Middle frontal gyrus (tissue), 1 donor: ENCODE measurements around the gene ARRB1.
"Not testable (repeated sequence)": the region's sequence is repeated elsewhere in the genome, so short reads cannot be mapped to it uniquely, and the experiment has no call there.

Source experiments
- DNase-seq: peaks from one replicate; pipeline ENCODE4 v3.0.0-alpha.2; 2015; ENCODE audit warnings: low spot score; ENCODE audit errors: extremely low spot score

ARRB1 gene

GRCh38 chr11:75351541-75351790, at the start of gene ARRB1:
Gene ARRB1 (minus strand): TSS chr11:75351661. CDS start chr11:75351607, 54 bp downstream.
- no peak for DNase-seq

GRCh38 chr11:75400146-75400865, 48.8 kb upstream of the ARRB1 start:
- DNase-seq, result no peak

DNA sequence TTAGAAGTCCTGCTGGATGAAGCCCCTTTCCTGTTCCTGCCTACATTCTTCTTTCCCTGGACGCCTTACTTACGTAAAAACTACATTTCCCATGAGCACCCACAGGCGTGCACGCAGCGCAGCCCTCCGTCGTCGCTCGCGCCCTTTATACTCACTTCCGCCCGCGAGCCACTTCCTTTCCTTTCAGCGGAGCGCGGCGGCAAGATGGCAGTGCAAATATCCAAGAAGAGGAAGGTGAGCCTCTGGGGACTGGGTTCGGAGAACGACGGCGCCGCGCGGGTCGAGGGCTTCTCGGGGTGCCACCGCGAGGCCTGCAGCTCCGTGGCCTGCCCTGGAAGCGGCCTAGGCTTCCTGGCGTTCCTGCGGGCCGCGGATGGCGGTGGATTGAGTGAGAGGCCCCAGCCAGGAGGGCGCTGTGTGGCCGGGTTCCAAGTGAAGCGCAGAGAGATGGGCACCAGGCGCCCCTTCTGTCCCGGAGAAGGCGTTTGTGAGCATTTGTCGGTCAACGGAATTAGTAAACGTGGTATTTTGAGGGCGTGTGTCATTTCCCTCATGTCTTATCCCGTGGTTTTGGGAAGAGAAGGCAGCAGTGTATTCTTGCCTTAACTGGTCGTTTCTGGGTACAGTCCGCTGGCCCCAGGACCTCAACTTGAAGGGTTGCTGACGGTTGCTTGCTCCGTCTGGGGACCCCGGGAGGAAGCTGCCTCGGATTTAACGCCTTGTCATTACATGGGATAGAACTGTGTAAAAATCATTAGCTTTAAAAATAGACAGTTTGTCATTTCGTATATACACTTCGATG, 48.1 kb upstream of the ARRB1 start, which contains the start of gene RPS3:
TSS of gene RPS3 (plus strand) at position 175 of the 802 bp plus-strand sequence. CDS start at position 205, 30 bp downstream.
- DNase-seq, result peak; percentile 85

GRCh38 chr11:75398906-75399305, 47.4 kb upstream of the ARRB1 start:
- DNase-seq, result no peak

- no peak for DNase-seq
Observed at GRCh38 chr11:75394085-75394840, 42.8 kb upstream of the ARRB1 start.

GRCh38 chr11:75389925-75390324, 38.5 kb upstream of the ARRB1 start:
- no peak for DNase-seq

DNA sequence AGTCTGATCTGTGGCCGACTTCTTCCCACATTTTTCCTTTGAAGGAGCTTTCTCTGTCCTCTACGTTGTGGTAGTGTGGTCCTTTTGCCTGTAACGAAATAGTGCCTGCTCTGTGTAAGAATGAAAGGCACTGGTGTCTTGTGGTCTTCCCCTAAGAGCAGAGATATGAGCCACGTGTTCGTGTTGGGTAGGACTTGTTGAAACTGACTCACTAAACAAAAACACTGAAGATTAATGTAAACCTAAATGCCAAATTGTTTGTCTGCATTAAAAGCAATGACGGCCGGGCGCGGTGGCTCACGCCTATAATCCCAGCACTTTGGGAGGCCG, 37.8 kb upstream of the ARRB1 start:
- no peak for DNase-seq

DNA sequence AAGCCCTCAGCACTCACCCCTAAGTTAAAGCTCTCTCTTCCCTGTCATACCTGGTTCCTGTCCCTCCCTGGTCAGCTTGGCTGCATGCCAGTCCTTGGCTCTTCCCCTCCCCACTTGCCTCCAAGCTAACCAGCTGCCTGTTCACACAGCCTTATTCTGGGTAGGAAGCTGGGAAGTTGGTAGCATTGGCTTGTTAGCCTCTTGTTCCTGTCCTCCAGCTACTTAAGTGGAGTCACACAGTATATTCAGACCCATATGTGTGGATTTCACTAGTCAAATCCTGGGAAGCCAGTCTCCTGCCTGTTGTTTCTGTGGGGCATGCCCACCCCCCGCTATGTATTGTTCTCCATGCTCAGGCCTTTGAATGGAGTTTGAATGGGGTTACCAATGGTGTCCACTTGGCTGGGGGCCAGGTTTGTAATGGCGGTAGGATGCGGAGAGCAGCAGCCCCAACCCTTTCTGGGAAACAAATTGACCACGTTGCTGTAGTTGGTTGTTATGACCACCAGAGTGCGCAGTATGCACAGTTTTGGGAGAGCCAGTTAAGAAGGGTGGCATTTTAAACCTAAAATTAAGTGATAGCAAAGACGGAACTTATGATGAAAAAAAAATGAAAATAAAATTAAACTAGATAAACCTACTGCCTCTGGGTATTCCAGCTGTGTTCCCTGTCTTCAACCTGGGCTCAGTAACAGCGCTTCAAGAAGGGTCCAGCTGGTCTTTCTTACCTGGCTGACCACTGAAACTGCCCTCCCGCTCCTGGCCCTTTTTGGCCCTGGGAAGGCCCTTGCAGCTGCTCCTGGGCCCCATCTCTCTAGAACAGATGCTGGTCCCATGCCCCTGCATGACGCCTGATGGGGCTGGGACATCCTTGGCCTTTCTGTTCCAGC, 37.2 kb upstream of the ARRB1 start:
- peak; percentile 78 for DNase-seq

- no peak for DNase-seq
Observed at GRCh38 chr11:75387736-75388294, 36.4 kb upstream of the ARRB1 start.

GRCh38 chr11:75386942-75387630, 35.6 kb upstream of the ARRB1 start:
- DNase-seq, result no peak

DNA sequence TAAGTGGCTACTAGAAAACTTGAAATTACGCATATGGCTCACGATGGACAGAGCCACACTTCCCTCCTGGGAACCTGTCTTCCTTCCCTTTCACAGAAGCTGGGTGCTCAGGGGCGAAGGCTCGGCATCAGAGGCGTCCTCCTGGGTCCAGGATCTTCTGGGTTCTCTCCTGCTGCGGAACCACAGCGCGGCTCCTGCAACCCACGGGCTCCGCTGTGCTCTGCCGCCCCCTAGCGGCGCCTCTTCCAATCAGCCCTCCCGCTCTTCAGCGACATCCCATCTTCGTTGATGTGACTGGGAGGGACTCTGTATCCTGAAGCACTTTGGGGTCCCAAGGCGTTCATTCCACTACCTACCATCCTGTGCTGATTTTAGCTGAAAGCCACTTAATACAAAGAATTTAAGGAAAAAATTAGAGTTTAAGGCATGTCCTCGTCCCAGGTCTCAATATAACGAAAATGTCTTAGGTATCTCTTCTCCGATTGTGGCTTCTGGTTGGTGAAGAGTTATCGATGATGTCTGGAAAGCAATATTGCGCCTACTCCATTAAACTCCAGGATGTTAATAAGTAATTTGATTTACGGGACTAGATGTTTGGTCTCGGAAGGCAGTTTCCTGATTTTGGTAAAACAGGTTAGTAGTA, 33.1 kb upstream of the ARRB1 start:
- DNase-seq, result peak; percentile 77

- DNase-seq, result no peak
Observed at GRCh38 chr11:75383246-75383645, 31.8 kb upstream of the ARRB1 start.

GRCh38 chr11:75380716-75381420, 29.4 kb upstream of the ARRB1 start:
- DNase-seq, result no peak

DNA sequence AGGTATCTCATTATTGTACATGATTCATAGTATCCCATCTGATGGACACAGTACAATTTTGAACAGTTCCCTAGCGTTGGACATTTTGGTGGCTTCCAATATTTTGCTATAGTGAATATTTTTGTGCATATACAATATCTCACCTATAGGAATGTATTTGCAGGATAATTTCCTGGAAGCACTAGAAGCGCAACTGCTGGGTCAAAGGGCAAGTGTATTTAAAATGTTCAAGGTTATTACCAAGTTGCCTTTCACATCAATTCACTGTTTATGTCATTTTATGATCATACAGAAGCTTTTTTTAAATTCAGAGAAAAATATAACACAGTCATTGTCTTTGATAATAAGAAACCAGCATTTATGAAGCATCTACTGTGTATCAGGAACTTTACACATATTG, 28.8 kb upstream of the ARRB1 start:
- DNase-seq, result no peak

GRCh38 chr11:75378776-75379175, 27.3 kb upstream of the ARRB1 start:
- DNase-seq, result not testable (repeated sequence)

GRCh38 chr11:75376175-75376574, 24.7 kb upstream of the ARRB1 start:
- DNase-seq, result no peak

DNA sequence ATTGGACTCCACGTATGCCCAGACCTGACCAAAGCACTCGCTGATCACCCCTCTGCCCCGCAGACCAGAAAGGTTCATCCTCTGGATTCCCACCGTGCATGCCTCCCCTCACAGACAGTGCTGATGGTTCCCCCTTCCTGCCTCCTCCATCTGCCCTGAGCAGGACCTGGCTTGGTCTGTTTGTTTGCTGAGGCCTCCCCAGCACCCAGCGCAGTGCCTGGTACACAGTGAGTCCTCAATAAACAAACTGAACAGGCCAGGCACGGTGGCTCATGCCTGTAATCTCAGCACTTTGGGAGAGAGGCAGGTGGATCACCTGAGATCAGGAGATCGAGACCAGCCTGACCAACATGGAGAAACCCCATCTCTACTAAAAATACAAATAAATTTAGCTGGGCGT, 24.2 kb upstream of the ARRB1 start:
- no peak for DNase-seq

DNA sequence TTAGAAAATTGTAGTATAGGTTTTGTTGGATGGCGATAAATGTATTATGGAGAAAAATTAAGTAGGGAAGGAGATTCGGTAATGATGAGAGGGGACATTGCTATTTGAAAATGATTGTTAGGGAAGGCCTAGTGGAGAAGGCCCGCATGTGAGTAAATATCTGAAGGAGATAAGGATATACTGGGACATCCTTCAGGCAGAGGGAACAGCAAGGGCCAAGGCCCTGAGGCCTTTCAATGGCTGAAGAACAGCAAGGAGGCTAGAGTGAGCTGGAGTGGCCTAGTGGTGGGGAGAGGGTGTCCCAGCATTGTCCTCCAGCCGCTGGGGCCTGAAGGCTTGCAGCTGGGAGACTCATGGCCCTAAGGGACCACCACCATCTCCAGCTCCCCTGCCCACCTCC, 23.2 kb upstream of the ARRB1 start:
- DNase-seq, result no peak

- DNase-seq, result no peak
Observed at GRCh38 chr11:75373201-75373600, 21.7 kb upstream of the ARRB1 start.
